Measurements from ENCODE around the gene COPA.
A peak's percentile ranks its signal among the peaks of the same experiment; 100 is the strongest.

COPA gene

GRCh38 chr1:160361814-160362167 lies 18.7 kb upstream of the COPA start:
- peaks cover 38% of the 10 kb centered on the region for H3K36me3 ChIP-seq (ENCODE audit: control insufficient read depth, insufficient read depth, low read length)
- H3K9ac ChIP-seq (ENCODE audit: low read length) = peak overlapping the region; percentile 62

GRCh38 chr1:160361199-160361598 lies 18.1 kb upstream of the COPA start:
- H3K36me3 ChIP-seq (ENCODE audit: control insufficient read depth, insufficient read depth, low read length) = peaks cover 44% of the 10 kb centered on the region
- H3K27ac ChIP-seq (ENCODE audit: low read depth, low read length) = peak overlapping the region; percentile 73
- H3K27me3 ChIP-seq (ENCODE audit: control insufficient read depth, insufficient read depth, low read length) = no peaks in the 10 kb centered on the region
- no peak overlapping the region for H3K4me3 ChIP-seq (ENCODE audit: low read depth, low read length)
- peaks cover 33% of the 10 kb centered on the region for H3K4me1 ChIP-seq (ENCODE audit: control insufficient read depth, insufficient read depth, low read length)
- peak overlapping the region; percentile 62 for H3K9ac ChIP-seq (ENCODE audit: low read length)
- no peaks in the 10 kb centered on the region for H3K9me3 ChIP-seq (ENCODE audit: control insufficient read depth, insufficient read depth, low read depth, low read length)

More at GRCh38 chr1:160361814-160362167, 18.7 kb upstream of the COPA start:
- Histone ChIP-seq H3K4me1 (ENCODE audit: control insufficient read depth, insufficient read depth, low read length) (peaks cover 37% of the 10 kb centered on the region), H3K27ac (ENCODE audit: low read depth, low read length) (peak overlapping the region; percentile 73), H3K27me3 (ENCODE audit: control insufficient read depth, insufficient read depth, low read length) (no peaks in the 10 kb centered on the region), H3K9me3 (ENCODE audit: control insufficient read depth, insufficient read depth, low read depth, low read length) (no peaks in the 10 kb centered on the region), H3K4me3 (ENCODE audit: low read depth, low read length) (no peak overlapping the region)

DNA sequence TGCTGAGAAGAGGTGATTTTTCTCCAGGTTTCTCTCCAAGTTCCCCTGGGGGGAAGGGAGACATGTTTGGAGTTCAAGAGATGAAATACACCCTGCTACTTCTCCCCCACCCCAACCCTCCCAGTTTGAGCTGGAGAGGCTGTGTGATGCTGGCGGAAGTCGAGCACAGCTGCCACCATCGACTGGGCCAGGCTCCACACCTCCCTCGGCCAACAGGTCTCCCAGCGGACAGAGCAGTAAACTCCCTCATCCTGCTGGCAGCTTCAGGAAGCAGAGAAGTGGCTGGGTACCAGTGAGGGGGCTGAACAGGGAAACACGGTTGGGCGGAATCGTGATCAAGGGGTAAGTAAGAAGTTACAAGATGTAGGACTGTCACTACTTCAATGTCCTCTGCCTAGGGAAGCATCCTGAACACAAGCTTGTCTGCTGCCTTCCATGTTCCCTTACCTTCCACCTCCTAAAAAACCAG lies 17.2 kb upstream of the COPA start:
- H3K27ac ChIP-seq (ENCODE audit: low read depth, low read length) = no peak overlapping the region
- H3K9ac ChIP-seq (ENCODE audit: low read length) = no peak overlapping the region
- H3K36me3 ChIP-seq (ENCODE audit: control insufficient read depth, insufficient read depth, low read length) = peaks cover 54% of the 10 kb centered on the region
- H3K9me3 ChIP-seq (ENCODE audit: control insufficient read depth, insufficient read depth, low read depth, low read length) = no peaks in the 10 kb centered on the region
- no peaks in the 10 kb centered on the region for H3K27me3 ChIP-seq (ENCODE audit: control insufficient read depth, insufficient read depth, low read length)
- no peak overlapping the region for H3K4me3 ChIP-seq (ENCODE audit: low read depth, low read length)
- peaks cover 30% of the 10 kb centered on the region for H3K4me1 ChIP-seq (ENCODE audit: control insufficient read depth, insufficient read depth, low read length)

GRCh38 chr1:160359559-160360226 lies 16.6 kb upstream of the COPA start:
- no peak overlapping the region for H3K4me3 ChIP-seq (ENCODE audit: low read depth, low read length)
- peaks cover 30% of the 10 kb centered on the region for H3K4me1 ChIP-seq (ENCODE audit: control insufficient read depth, insufficient read depth, low read length)
- H3K36me3 ChIP-seq (ENCODE audit: control insufficient read depth, insufficient read depth, low read length) = peaks cover 59% of the 10 kb centered on the region
- H3K9me3 ChIP-seq (ENCODE audit: control insufficient read depth, insufficient read depth, low read depth, low read length) = no peaks in the 10 kb centered on the region
- H3K9ac ChIP-seq (ENCODE audit: low read length) = no peak overlapping the region
- H3K27ac ChIP-seq (ENCODE audit: low read depth, low read length) = no peak overlapping the region
- no peaks in the 10 kb centered on the region for H3K27me3 ChIP-seq (ENCODE audit: control insufficient read depth, insufficient read depth, low read length)

DNA sequence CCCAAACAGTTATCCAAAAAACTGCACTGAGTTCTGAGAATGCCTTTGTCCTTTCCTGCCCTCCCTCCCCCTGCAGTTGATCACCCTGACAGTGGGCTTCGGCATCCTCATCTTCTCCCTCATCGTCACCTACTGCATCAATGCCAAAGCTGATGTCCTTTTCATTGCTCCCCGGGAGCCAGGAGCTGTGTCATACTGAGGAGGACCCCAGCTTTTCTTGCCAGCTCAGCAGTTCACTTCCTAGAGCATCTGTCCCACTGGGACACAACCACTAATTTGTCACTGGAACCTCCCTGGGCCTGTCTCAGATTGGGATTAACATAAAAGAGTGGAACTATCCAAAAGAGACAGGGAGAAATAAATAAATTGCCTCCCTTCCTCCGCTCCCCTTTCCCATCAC lies 15.0 kb upstream of the COPA start:
- H3K9ac ChIP-seq (ENCODE audit: low read length) = no peak overlapping the region
- peaks cover 21% of the 10 kb centered on the region for H3K4me1 ChIP-seq (ENCODE audit: control insufficient read depth, insufficient read depth, low read length)
- no peak overlapping the region for H3K4me3 ChIP-seq (ENCODE audit: low read depth, low read length)
- H3K36me3 ChIP-seq (ENCODE audit: control insufficient read depth, insufficient read depth, low read length) = peaks cover 76% of the 10 kb centered on the region
- H3K27ac ChIP-seq (ENCODE audit: low read depth, low read length) = no peak overlapping the region
- no peaks in the 10 kb centered on the region for H3K9me3 ChIP-seq (ENCODE audit: control insufficient read depth, insufficient read depth, low read depth, low read length)
- H3K27me3 ChIP-seq (ENCODE audit: control insufficient read depth, insufficient read depth, low read length) = no peaks in the 10 kb centered on the region

- peaks cover 15% of the 10 kb centered on the region for H3K4me1 ChIP-seq (ENCODE audit: control insufficient read depth, insufficient read depth, low read length)
- no peaks in the 10 kb centered on the region for H3K9me3 ChIP-seq (ENCODE audit: control insufficient read depth, insufficient read depth, low read depth, low read length)
- H3K4me3 ChIP-seq (ENCODE audit: low read depth, low read length) = no peak overlapping the region
- H3K9ac ChIP-seq (ENCODE audit: low read length) = no peak overlapping the region
- no peak overlapping the region for H3K27ac ChIP-seq (ENCODE audit: low read depth, low read length)
- H3K27me3 ChIP-seq (ENCODE audit: control insufficient read depth, insufficient read depth, low read length) = no peaks in the 10 kb centered on the region
- H3K36me3 ChIP-seq (ENCODE audit: control insufficient read depth, insufficient read depth, low read length) = peaks cover 82% of the 10 kb centered on the region
These were observed 14.4 kb upstream of the COPA start for GRCh38 chr1:160357286-160358002.

- H3K36me3 ChIP-seq (ENCODE audit: control insufficient read depth, insufficient read depth, low read length) = peaks cover 93% of the 10 kb centered on the region
- no peaks in the 10 kb centered on the region for H3K27me3 ChIP-seq (ENCODE audit: control insufficient read depth, insufficient read depth, low read length)
- H3K27ac ChIP-seq (ENCODE audit: low read depth, low read length) = no peak overlapping the region
- H3K9me3 ChIP-seq (ENCODE audit: control insufficient read depth, insufficient read depth, low read depth, low read length) = no peaks in the 10 kb centered on the region
- H3K4me1 ChIP-seq (ENCODE audit: control insufficient read depth, insufficient read depth, low read length) = no peaks in the 10 kb centered on the region
- no peak overlapping the region for H3K9ac ChIP-seq (ENCODE audit: low read length)
- no peak overlapping the region for H3K4me3 ChIP-seq (ENCODE audit: low read depth, low read length)
These were observed 11.4 kb upstream of the COPA start for GRCh38 chr1:160354388-160354985.

- Histone ChIP-seq H3K36me3 (ENCODE audit: control insufficient read depth, insufficient read depth, low read length) (peaks cover 99% of the 10 kb centered on the region), H3K27me3 (ENCODE audit: control insufficient read depth, insufficient read depth, low read length) (no peaks in the 10 kb centered on the region), H3K9me3 (ENCODE audit: control insufficient read depth, insufficient read depth, low read depth, low read length) (no peaks in the 10 kb centered on the region), H3K4me1 (ENCODE audit: control insufficient read depth, insufficient read depth, low read length) (no peaks in the 10 kb centered on the region), H3K4me3 (ENCODE audit: low read depth, low read length) (no peak overlapping the region), H3K9ac (ENCODE audit: low read length) (no peak overlapping the region), H3K27ac (ENCODE audit: low read depth, low read length) (no peak overlapping the region)
These were observed 10.2 kb upstream of the COPA start for GRCh38 chr1:160353223-160353622.

- Histone ChIP-seq H3K4me3 (ENCODE audit: low read depth, low read length) (no peak overlapping the region), H3K9me3 (ENCODE audit: control insufficient read depth, insufficient read depth, low read depth, low read length) (no peaks in the 10 kb centered on the region), H3K4me1 (ENCODE audit: control insufficient read depth, insufficient read depth, low read length) (no peaks in the 10 kb centered on the region), H3K36me3 (ENCODE audit: control insufficient read depth, insufficient read depth, low read length) (peaks cover 98% of the 10 kb centered on the region), H3K27me3 (ENCODE audit: control insufficient read depth, insufficient read depth, low read length) (no peaks in the 10 kb centered on the region), H3K27ac (ENCODE audit: low read depth, low read length) (no peak overlapping the region), H3K9ac (ENCODE audit: low read length) (no peak overlapping the region)
These were observed 9.5 kb upstream of the COPA start for GRCh38 chr1:160352555-160352954.

- H3K36me3 ChIP-seq (ENCODE audit: control insufficient read depth, insufficient read depth, low read length) = peaks cover 98% of the 10 kb centered on the region
- H3K27ac ChIP-seq (ENCODE audit: low read depth, low read length) = no peak overlapping the region
- H3K9ac ChIP-seq (ENCODE audit: low read length) = no peak overlapping the region
- H3K27me3 ChIP-seq (ENCODE audit: control insufficient read depth, insufficient read depth, low read length) = no peaks in the 10 kb centered on the region
- H3K4me1 ChIP-seq (ENCODE audit: control insufficient read depth, insufficient read depth, low read length) = no peaks in the 10 kb centered on the region
- no peaks in the 10 kb centered on the region for H3K9me3 ChIP-seq (ENCODE audit: control insufficient read depth, insufficient read depth, low read depth, low read length)
- H3K4me3 ChIP-seq (ENCODE audit: low read depth, low read length) = no peak overlapping the region
These were observed 8.6 kb upstream of the COPA start for GRCh38 chr1:160351629-160352028.

DNA sequence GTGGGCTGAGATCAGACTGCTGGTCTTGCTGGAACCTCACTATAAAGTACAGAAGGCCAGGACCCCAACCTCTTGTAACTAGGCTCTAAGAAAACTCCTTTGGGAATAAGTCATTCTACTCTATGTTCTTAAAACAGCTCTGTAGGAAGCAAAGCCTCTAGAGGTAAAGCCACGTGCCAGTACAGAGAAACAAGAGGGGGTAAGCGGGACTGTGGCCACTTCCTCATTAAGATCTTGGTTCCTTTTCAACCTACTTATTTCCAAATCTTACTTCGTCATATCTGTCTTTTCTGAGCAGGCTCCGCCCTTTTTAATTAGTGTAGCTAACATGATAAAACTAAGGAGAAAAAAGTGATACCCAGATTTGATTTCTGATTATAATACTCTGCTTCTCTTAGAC lies 3.9 kb upstream of the COPA start:
- no peak overlapping the region for H3K9ac ChIP-seq (ENCODE audit: low read length)
- H3K4me3 ChIP-seq (ENCODE audit: low read depth, low read length) = no peak overlapping the region
- H3K36me3 ChIP-seq (ENCODE audit: control insufficient read depth, insufficient read depth, low read length) = peaks cover 67% of the 10 kb centered on the region
- no peaks in the 10 kb centered on the region for H3K27me3 ChIP-seq (ENCODE audit: control insufficient read depth, insufficient read depth, low read length)
- H3K4me1 ChIP-seq (ENCODE audit: control insufficient read depth, insufficient read depth, low read length) = peaks cover 3% of the 10 kb centered on the region; the same call in 1 of the 2 replicates
- no peaks in the 10 kb centered on the region for H3K9me3 ChIP-seq (ENCODE audit: control insufficient read depth, insufficient read depth, low read depth, low read length)
- no peak overlapping the region for H3K27ac ChIP-seq (ENCODE audit: low read depth, low read length)

All from HUES6 (cell line).